Measurements from ENCODE around the gene VPS13D.

- TF ChIP-seq EZH2 (IDR thresholded peaks at IDR 0.05) (no peak), FOXP2 (optimal IDR thresholded peaks at IDR 0.05; ENCODE audit: control extremely low read depth, extremely low read length, insufficient read depth) (no peak), POLR2AphosphoS5 (IDR thresholded peaks at IDR 0.05; ENCODE audit: borderline replicate concordance, low read depth, low read length) (no peak)
Observed at GRCh38 chr1:12372180-12372579, 142.3 kb downstream of the VPS13D start.

Data from SK-N-MC (cell line).